Hematopoietic multipotent progenitor cell treated with erythropoietin and hydrocortisone succinate and interleukin-3 and kit ligand, for 15 days (in vitro differentiated cells): ENCODE results near the gene FOXD4L1.
"Not testable (repeated sequence)": the region's sequence is repeated elsewhere in the genome, so short reads cannot be mapped to it uniquely, and the experiment has no call there.

Experiments used
- DNase-seq: peaks from one replicate; pipeline ENCODE4 v3.0.0-alpha.2; 2015; ENCODE audit warnings: low spot score

The FOXD4L1 gene

GRCh38 chr2:113498365-113498764 lies at the start of gene FOXD4L1:
Gene FOXD4L1 (plus strand): TSS chr2:113498665. CDS start chr2:113499257, 592 bp downstream.
- DNase-seq = not testable (repeated sequence)

GRCh38 chr2:113465770-113466169 lies 32.7 kb upstream of the FOXD4L1 start:
- DNase-seq = not testable (repeated sequence)

GRCh38 chr2:113476688-113477368 lies 21.6 kb upstream of the FOXD4L1 start:
- DNase-seq = not testable (repeated sequence)

- not testable (repeated sequence) for DNase-seq
Observed at GRCh38 chr2:113496527-113496926, 1.9 kb upstream of the FOXD4L1 start.

- not testable (repeated sequence) for DNase-seq
Observed at GRCh38 chr2:113499019-113499885, 787 bp downstream of the FOXD4L1 start.

GRCh38 chr2:113499886-113500722 lies 1.6 kb downstream of the FOXD4L1 start:
- peak; percentile 10 for DNase-seq

- DNase-seq = not testable (repeated sequence)
Observed at GRCh38 chr2:113500723-113501038, 2.2 kb downstream of the FOXD4L1 start.

- DNase-seq = peak; percentile 5
Observed at GRCh38 chr2:113502216-113503093, 4.0 kb downstream of the FOXD4L1 start.

GRCh38 chr2:113503094-113504042 lies 4.9 kb downstream of the FOXD4L1 start:
- DNase-seq = not testable (repeated sequence)

- not testable (repeated sequence) for DNase-seq
Observed at GRCh38 chr2:113504081-113504480, 5.6 kb downstream of the FOXD4L1 start.

- DNase-seq = not testable (repeated sequence)
Observed at GRCh38 chr2:113507394-113508140, 9.1 kb downstream of the FOXD4L1 start.

- not testable (repeated sequence) for DNase-seq
Observed at GRCh38 chr2:113508187-113508586, 9.7 kb downstream of the FOXD4L1 start.

GRCh38 chr2:113510913-113511312 lies 12.4 kb downstream of the FOXD4L1 start:
- DNase-seq = not testable (repeated sequence)

GRCh38 chr2:113511859-113512258 lies 13.4 kb downstream of the FOXD4L1 start:
- DNase-seq = not testable (repeated sequence)

- DNase-seq = not testable (repeated sequence)
Observed at GRCh38 chr2:113515457-113515856, 17.0 kb downstream of the FOXD4L1 start.

- not testable (repeated sequence) for DNase-seq
Observed at GRCh38 chr2:113515995-113516394, 17.5 kb downstream of the FOXD4L1 start.

- not testable (repeated sequence) for DNase-seq
Observed at GRCh38 chr2:113517025-113517424, 18.6 kb downstream of the FOXD4L1 start.

- peak; percentile 69 for DNase-seq
Observed at GRCh38 chr2:113520837-113521236, 22.4 kb downstream of the FOXD4L1 start.

- peak; percentile 5 for DNase-seq
Observed at GRCh38 chr2:113521492-113521891, 23.0 kb downstream of the FOXD4L1 start.
